Measurements from ENCODE around the gene AKNAD1.

DNA sequence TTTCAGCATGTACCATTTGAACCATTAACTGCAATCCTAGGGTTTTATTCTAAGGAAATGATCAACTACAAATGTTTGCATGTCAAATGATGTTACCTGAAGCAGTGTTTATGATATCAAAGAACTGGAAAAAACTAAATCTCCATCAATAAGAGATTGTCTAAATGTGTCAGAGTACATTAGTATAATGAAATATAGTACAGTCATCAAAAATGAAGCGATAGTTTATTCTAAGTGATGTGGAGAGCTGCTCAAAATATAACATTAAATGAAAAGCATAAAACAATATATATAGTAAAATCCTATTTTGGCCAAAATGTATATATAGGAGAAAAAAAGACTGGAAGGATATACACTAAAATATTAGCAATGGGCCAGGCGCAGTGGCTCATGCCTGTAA is 24.0 kb downstream of the AKNAD1 start:
- TF ChIP-seq POLR2AphosphoS5 (IDR thresholded peaks at IDR 0.05), result no peak
- no peak for TF ChIP-seq EP300 (IDR thresholded peaks at IDR 0.05)
- TF ChIP-seq CTCF (IDR thresholded peaks at IDR 0.05), result no peak
- no peak for TF ChIP-seq POLR2A (IDR thresholded peaks at IDR 0.05)
